Panc1 (cell line): ENCODE measurements around the gene CPNE6. TPM values are rescaled to one million over a fixed set of nuclear protein-coding genes. Genes with fewer than 3 reads are reported as not detected.

ENCODE experiments used
- ATAC-seq: fragments of 200-7000 bp; cut with Tn5 transposase; 2 replicates; pipeline ENCODE4 v1.9.1; 2020; ENCODE audit warnings: mild to moderate bottlenecking, moderate library complexity
- BruUV-seq: library from RNA; stranded (reverse); fragments of 400-500 nt; replicated peaks from 2 replicates; lab custom pipeline; 2021; lab: Mats Ljungman, UMichigan
- CTCF ChIA-PET: fragments of 300-600 bp; sonication (Branson Sonifier 250); formaldehyde crosslinking; loops from one replicate; lab custom pipeline; 2022; ENCODE audit warnings: antibody characterized with exemption; lab: Charles Lee
- POLR2A ChIA-PET: fragments of 300-600 bp; sonication (Branson Sonifier 250); formaldehyde crosslinking; loops from one replicate; lab custom pipeline; 2022; ENCODE audit warnings: antibody characterized with exemption; lab: Charles Lee
- DNase-seq: peaks from one replicate; pipeline ENCODE4 v3.0.0-alpha.2; 2010; ENCODE audit warnings: low read depth, low spot score
- H3K27ac ChIP-seq: 2 replicates; pipeline ENCODE4 v1.5.1; 2011; ENCODE audit warnings: mild to moderate bottlenecking, low read length, inconsistent platforms
- H3K27me3 ChIP-seq: fragments of 200-500 bp; sonication (Bioruptor generic); 2 replicates; pipeline ENCODE4 v1.6.0; 2014; ENCODE audit warnings: low read length, inconsistent platforms; ENCODE audit not compliant: control insufficient read depth, insufficient read depth
- H3K36me3 ChIP-seq: fragments of 200-500 bp; sonication (Bioruptor generic); 2 replicates; pipeline ENCODE4 v1.5.1; 2014; ENCODE audit warnings: inconsistent platforms, mild to moderate bottlenecking, low read length, moderate library complexity; ENCODE audit not compliant: control insufficient read depth, insufficient read depth
- H3K4me1 ChIP-seq: 2 replicates; pipeline ENCODE4 v1.5.1; 2011; ENCODE audit warnings: inconsistent platforms, mild to moderate bottlenecking, low read length, moderate library complexity; ENCODE audit not compliant: control insufficient read depth, insufficient read depth
- H3K4me3 ChIP-seq, 2 experiments: 2 replicates each; pipeline ENCODE4 v1.5.1; 2011 to 2012; ENCODE audit warnings: low read depth in 2 of 2, low read length in 2 of 2, mild to moderate bottlenecking in 2 of 2, inconsistent platforms in 1 of 2, moderate library complexity in 1 of 2
- H3K9me3 ChIP-seq: fragments of 200-500 bp; sonication (Bioruptor generic); 2 replicates; pipeline ENCODE4 v1.5.1; 2014; ENCODE audit warnings: low read depth, mild to moderate bottlenecking, inconsistent platforms, low read length, moderate library complexity; ENCODE audit not compliant: control insufficient read depth, insufficient read depth
- CTCF ChIP-seq: fragments of 450-650 bp; IDR thresholded peaks from 2 replicates; pipeline ENCODE4 v1.5.1; 2017; ENCODE audit warnings: mild to moderate bottlenecking
- POLR2AphosphoS5 ChIP-seq: IDR thresholded peaks from 2 replicates; pipeline ENCODE4 v1.6.1; 2012; ENCODE audit warnings: mild to moderate bottlenecking, low read depth, low read length, moderate library complexity
- REST ChIP-seq, 2 experiments: IDR thresholded peaks; 2 replicates each; pipeline ENCODE4 v1.6.1; 2011 to 2012; ENCODE audit warnings: low read depth in 2 of 2, control low read depth in 1 of 2, low read length in 1 of 2, mild to moderate bottlenecking in 1 of 2, moderate library complexity in 1 of 2; ENCODE audit not compliant: insufficient read depth in 1 of 2
- SIN3A ChIP-seq: IDR thresholded peaks from 2 replicates; pipeline ENCODE4 v1.6.1; 2012; ENCODE audit warnings: low read depth, mild to moderate bottlenecking, low read length, moderate library complexity, borderline replicate concordance; ENCODE audit not compliant: insufficient read depth
- TCF7L2 ChIP-seq: IDR thresholded peaks from 2 replicates; pipeline ENCODE4 v1.6.1; 2011; ENCODE audit warnings: mild to moderate bottlenecking, low read depth, low read length, inconsistent platforms
- in situ Hi-C: cut with HindIII; loops from 2 replicates; pipeline ENCODE4 v1.10.0; 2016; ENCODE audit warnings: low sequenced_read_pairs, low pct_unique_long_range_greater_than_20kb
- intact Hi-C: fragments of 100-400 bp; cut with micrococcal nuclease; formaldehyde crosslinking; loops from one replicate; pipeline ENCODE4 v1.10.0; 2022; ENCODE audit not compliant: unreplicated experiment
- total RNA-seq: library from RNA; stranded (reverse); gene quantifications from one replicate; pipeline ENCODE4 v1.2.1, GENCODE V29; 2021; ENCODE audit not compliant: unreplicated experiment

The CPNE6 gene
- total RNA-seq, 1 experiment from 2014 or later: not detected

GRCh38 chr14:24096545-24097181, 25.3 kb downstream of the CPNE6 start:
- ChIA-PET POLR2A (no interaction called here), CTCF (interaction anchor here (0.6 kb wide), 1 partner anchor 39 kb away, joined by 4 read pairs; no protein-coding TSS in a partner anchor)
- Histone ChIP-seq H3K36me3 (no peaks in the 10 kb centered on the region; the same call in 1 of the 2 replicates), H3K4me1 (peaks cover 5% of the 10 kb centered on the region; the same call in 1 of the 2 replicates), H3K27me3 (no peaks in the 10 kb centered on the region), H3K9me3 (no peaks in the 10 kb centered on the region), H3K27ac (no peak overlapping the region), H3K4me3 (no peak overlapping the region)
- BruUV-seq: no TSS peak
- ATAC-seq: no peak
- no peak for DNase-seq
- TF ChIP-seq SIN3A: no peak
- no peak for TF ChIP-seq CTCF
- TF ChIP-seq REST (IDR thresholded peaks at IDR 0.05; ENCODE audit: insufficient read depth in 1 of 2, low read depth in 2 of 2, low read length in 1 of 2): no peak
- no peak for TF ChIP-seq TCF7L2
- TF ChIP-seq POLR2AphosphoS5: no peak
- intact Hi-C loops (no loop called here), in situ Hi-C loops (no loop called here)

GRCh38 chr14:24098229-24098926, 27.0 kb downstream of the CPNE6 start:
- in situ Hi-C loops: no loop called here
- ATAC-seq: no peak
- Histone ChIP-seq H3K4me1 (peaks cover 5% of the 10 kb centered on the region; the same call in 1 of the 2 replicates), H3K27me3 (no peaks in the 10 kb centered on the region), H3K36me3 (no peaks in the 10 kb centered on the region; the same call in 1 of the 2 replicates), H3K9me3 (no peaks in the 10 kb centered on the region), H3K4me3 (no peak overlapping the region), H3K27ac (no peak overlapping the region)
- POLR2A ChIA-PET: no interaction called here
- no peak for DNase-seq
- CTCF ChIA-PET: no interaction called here
- TF ChIP-seq TCF7L2 (no peak), POLR2AphosphoS5 (no peak), CTCF (no peak), SIN3A (no peak), REST (IDR thresholded peaks at IDR 0.05; ENCODE audit: insufficient read depth in 1 of 2, low read depth in 2 of 2, low read length in 1 of 2) (no peak)
- intact Hi-C loops: no loop called here
- BruUV-seq: no TSS peak
